Ishikawa (cell line): Measurements from ENCODE around the gene OVCH1.

ENCODE experiments used
- CEBPB ChIP-seq: IDR thresholded peaks from 2 replicates; pipeline ENCODE4 v1.6.1; 2012
- CREB1 ChIP-seq: IDR thresholded peaks from 2 replicates; pipeline ENCODE4 v1.6.1; 2012; ENCODE audit warnings: low read depth
- EGR1 ChIP-seq: IDR thresholded peaks from 2 replicates; pipeline ENCODE4 v1.6.1; 2012
- EP300 ChIP-seq: IDR thresholded peaks from 2 replicates; pipeline ENCODE4 v1.6.1; 2012; ENCODE audit warnings: borderline replicate concordance
- FOXM1 ChIP-seq: IDR thresholded peaks from 2 replicates; pipeline ENCODE4 v1.6.1; 2012; ENCODE audit warnings: low read depth, borderline replicate concordance
- NFIC ChIP-seq: IDR thresholded peaks from 2 replicates; pipeline ENCODE4 v1.6.1; 2012
- RAD21 ChIP-seq: IDR thresholded peaks from 2 replicates; pipeline ENCODE4 v1.6.1; 2012; ENCODE audit warnings: low read depth
- TAF1 ChIP-seq: IDR thresholded peaks from 2 replicates; pipeline ENCODE4 v1.6.1; 2012; ENCODE audit warnings: low read depth, mild to moderate bottlenecking
- TCF12 ChIP-seq: IDR thresholded peaks from 2 replicates; pipeline ENCODE4 v1.6.1; 2012; ENCODE audit warnings: low read depth
- TEAD4 ChIP-seq: IDR thresholded peaks from 2 replicates; pipeline ENCODE4 v1.6.1; 2012
- YY1 ChIP-seq: IDR thresholded peaks from 2 replicates; pipeline ENCODE4 v1.6.1; 2012; ENCODE audit warnings: low read depth
- ZBTB7A ChIP-seq: IDR thresholded peaks from 2 replicates; pipeline ENCODE4 v1.6.1; 2012; ENCODE audit warnings: low read depth
- TF ChIP-seq, protein P1 (sequence below): IDR thresholded peaks from 2 replicates; pipeline ENCODE4 v1.6.1; 2012; ENCODE audit warnings: low read depth, mild to moderate bottlenecking
- TF ChIP-seq, protein P2 (sequence below): IDR thresholded peaks from 2 replicates; pipeline ENCODE4 v1.6.1; 2012
- TF ChIP-seq, protein P3 (sequence below): IDR thresholded peaks from 2 replicates; pipeline ENCODE4 v1.6.1; 2012

The OVCH1 gene

DNA sequence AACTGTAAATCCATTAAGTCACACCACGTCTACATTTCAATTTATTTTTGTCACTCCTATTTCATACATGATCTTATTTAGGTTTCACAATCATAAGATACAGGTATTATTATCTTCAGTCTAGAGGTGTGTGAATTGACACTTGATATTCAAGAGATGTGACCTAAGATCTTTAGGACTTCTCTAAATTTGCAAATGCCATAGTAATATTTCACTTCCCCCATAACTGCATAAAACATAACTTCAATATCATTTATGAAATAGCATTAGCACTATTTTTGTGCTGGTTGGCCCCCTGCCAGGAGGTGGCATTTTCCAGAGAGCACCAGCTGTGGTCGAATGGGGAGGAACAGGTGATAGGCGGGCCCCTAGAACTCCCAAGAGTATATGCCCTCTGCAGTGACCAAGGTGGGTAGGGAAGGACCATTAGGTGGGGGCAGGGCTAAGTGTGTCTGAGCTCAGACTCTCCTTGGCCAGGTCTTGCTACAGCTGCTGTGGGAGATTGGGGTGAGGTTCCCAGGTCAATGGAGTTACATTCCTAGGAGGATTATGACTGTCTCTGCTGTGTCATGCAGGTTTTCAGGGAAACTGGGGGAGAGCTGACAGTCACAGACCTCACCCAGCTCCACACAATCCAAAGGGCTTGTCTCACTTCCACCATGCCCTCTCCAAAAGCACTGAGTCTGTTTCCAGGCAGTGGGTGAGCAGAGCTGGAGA, 67.3 kb downstream of the OVCH1 start:
- peak; percentile 66 for TF ChIP-seq NFIC
- no peak for TF ChIP-seq YY1
- TF ChIP-seq, protein P1, sequence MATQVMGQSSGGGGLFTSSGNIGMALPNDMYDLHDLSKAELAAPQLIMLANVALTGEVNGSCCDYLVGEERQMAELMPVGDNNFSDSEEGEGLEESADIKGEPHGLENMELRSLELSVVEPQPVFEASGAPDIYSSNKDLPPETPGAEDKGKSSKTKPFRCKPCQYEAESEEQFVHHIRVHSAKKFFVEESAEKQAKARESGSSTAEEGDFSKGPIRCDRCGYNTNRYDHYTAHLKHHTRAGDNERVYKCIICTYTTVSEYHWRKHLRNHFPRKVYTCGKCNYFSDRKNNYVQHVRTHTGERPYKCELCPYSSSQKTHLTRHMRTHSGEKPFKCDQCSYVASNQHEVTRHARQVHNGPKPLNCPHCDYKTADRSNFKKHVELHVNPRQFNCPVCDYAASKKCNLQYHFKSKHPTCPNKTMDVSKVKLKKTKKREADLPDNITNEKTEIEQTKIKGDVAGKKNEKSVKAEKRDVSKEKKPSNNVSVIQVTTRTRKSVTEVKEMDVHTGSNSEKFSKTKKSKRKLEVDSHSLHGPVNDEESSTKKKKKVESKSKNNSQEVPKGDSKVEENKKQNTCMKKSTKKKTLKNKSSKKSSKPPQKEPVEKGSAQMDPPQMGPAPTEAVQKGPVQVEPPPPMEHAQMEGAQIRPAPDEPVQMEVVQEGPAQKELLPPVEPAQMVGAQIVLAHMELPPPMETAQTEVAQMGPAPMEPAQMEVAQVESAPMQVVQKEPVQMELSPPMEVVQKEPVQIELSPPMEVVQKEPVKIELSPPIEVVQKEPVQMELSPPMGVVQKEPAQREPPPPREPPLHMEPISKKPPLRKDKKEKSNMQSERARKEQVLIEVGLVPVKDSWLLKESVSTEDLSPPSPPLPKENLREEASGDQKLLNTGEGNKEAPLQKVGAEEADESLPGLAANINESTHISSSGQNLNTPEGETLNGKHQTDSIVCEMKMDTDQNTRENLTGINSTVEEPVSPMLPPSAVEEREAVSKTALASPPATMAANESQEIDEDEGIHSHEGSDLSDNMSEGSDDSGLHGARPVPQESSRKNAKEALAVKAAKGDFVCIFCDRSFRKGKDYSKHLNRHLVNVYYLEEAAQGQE, result no peak

DNA sequence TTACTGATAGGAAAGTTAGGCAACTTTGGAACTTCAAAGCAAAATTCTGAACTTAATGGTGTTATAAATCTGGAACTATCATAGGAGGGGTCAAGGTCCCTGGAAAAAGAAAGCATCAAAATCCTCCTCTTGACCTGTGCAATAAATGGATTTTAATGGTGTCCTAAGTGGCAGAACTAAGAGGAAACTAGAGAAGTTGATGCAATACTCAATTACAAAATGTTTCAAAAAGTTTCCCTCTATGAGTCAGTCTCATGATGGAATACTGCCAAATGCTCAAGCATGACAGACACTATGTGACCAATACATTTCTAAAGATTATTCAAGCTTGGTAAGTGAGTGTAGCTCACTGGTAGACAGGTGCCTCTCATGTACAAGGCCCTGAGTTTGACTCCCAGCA, 68.9 kb downstream of the OVCH1 start:
- no peak for TF ChIP-seq RAD21
- TF ChIP-seq, protein P2, sequence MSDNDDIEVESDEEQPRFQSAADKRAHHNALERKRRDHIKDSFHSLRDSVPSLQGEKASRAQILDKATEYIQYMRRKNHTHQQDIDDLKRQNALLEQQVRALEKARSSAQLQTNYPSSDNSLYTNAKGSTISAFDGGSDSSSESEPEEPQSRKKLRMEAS, result no peak
- TF ChIP-seq TEAD4, result peak; percentile 53; the same call in 1 of the 2 replicates
- TF ChIP-seq, protein P1, result no peak
- peak; percentile 53; the same call in 1 of the 2 replicates for TF ChIP-seq EP300
- TF ChIP-seq NFIC, result peak; percentile 90
- TF ChIP-seq TAF1, result no peak
- 0 out of 2 replicates have a peak, but pooled peaks have one; percentile 34 for TF ChIP-seq TCF12
- no peak for TF ChIP-seq CREB1
- peak; percentile 90 for TF ChIP-seq CEBPB
- TF ChIP-seq, protein P3, sequence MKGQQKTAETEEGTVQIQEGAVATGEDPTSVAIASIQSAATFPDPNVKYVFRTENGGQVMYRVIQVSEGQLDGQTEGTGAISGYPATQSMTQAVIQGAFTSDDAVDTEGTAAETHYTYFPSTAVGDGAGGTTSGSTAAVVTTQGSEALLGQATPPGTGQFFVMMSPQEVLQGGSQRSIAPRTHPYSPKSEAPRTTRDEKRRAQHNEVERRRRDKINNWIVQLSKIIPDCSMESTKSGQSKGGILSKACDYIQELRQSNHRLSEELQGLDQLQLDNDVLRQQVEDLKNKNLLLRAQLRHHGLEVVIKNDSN, result no peak
- TF ChIP-seq FOXM1, result no peak
- TF ChIP-seq YY1, result no peak
- TF ChIP-seq ZBTB7A, result no peak
- no peak for TF ChIP-seq EGR1

DNA sequence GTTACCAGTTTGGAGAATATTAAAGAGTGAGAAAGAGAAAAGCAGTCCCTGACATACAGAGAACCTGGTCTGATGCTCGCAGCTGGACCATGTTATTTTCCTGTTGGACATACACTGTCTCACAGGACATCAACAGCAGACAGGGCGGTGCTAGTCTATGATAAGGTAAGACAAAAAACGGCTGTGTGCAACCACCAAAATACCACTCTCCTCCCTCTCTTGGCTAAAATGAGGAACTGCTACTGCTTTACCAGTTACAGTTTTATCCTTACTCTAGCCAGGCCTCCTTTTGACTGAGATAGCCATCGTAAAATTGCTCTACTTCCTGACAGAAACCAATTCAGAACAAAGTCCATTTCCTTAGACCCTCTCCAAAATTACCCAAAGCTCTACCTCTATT, 69.5 kb downstream of the OVCH1 start:
- TF ChIP-seq EP300 (no peak), RAD21 (no peak), NFIC (no peak), FOXM1 (no peak), EGR1 (no peak), ZBTB7A (no peak), YY1 (no peak), TCF12 (no peak), TAF1 (no peak)
- TF ChIP-seq, protein P1, result no peak
- TF ChIP-seq, protein P2, result no peak
- TF ChIP-seq, protein P3, result no peak

DNA sequence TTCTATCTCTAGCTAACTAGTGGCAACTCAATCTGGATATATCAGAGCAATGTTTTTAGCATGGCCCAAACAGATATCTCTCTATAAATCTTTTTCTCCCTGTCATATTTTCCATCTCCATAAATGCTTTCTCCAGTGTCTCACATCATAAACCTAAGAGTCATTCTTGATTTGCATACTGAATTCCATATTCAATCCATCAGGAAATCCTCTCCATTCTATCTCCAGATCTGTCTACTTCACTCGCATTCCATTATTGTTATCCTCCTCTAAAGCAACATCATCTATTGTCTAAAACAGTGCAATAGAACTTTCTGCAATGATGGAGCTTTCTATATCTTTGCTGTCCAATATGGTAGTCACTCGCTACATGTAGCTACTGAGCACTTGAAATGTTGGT, 71.0 kb downstream of the OVCH1 start:
- TF ChIP-seq ZBTB7A (no peak), TCF12 (no peak)

DNA sequence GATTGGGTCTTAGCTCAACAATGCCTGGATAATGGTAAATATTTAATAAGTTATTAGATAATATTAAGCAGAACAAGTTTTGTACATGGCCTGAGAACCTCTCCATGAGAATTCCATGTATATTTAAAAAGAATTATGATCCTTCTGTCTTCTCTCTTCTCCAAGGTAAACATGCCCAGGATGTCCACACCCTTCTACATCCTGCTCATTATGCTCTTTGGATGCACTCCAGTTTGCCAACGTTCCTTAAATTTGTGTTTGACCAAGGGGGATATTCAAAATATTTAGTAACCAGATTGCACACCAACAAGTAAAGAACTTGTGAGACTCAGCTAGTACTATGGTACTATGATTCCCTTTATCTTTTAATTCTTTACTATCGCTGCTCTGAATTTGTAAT, 71.8 kb downstream of the OVCH1 start:
- no peak for TF ChIP-seq ZBTB7A
- no peak for TF ChIP-seq CEBPB
- TF ChIP-seq YY1, result no peak
- no peak for TF ChIP-seq TAF1
- no peak for TF ChIP-seq EGR1
- TF ChIP-seq, protein P3, result no peak
- no peak for TF ChIP-seq CREB1
- TF ChIP-seq EP300, result no peak
- no peak for TF ChIP-seq FOXM1
